Measurements from ENCODE around the gene MTA2. TPM values are rescaled to one million over a fixed set of nuclear protein-coding genes. Genes with fewer than 3 reads are reported as not detected.
"Not testable (repeated sequence)": the region's sequence is repeated elsewhere in the genome, so short reads cannot be mapped to it uniquely, and the experiment has no call there.

Gene MTA2
- total RNA-seq, 1 experiment from 2014 or later = 114 TPM

- DNase-seq (ENCODE audit: low spot score) = no peak
Observed at GRCh38 chr11:62566247-62566646, 35.4 kb downstream of the MTA2 start.

- DNase-seq (ENCODE audit: low spot score) = no peak
Observed at GRCh38 chr11:62565100-62565802, 36.4 kb downstream of the MTA2 start.

DNA sequence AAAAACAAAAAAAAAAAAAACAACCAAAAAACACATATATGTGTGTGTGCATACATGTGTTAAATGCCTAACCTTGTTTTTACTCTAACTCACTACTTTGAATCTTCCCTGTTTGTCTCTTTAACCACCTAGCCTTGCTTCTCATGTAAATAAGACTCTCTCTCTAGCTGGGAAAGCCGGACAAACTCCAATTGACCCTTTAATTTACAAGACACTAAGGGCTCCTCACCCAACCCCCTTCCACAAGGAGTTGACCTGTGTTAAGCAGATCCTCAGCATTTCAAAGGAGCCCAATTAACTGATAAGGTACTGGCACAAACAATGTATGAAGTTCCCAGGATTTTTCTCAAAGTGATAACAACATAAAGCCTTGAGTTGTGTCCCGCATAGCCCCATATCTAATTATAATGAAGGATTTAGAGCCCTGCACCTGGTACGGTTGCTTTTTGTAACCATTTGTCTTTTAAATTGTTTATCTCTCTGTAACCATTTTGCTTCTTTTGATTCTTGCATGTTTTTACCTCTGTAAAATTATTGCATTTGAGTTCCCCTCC lies 39.9 kb downstream of the MTA2 start:
- DNase-seq (ENCODE audit: low spot score) = peak; percentile 18

DNA sequence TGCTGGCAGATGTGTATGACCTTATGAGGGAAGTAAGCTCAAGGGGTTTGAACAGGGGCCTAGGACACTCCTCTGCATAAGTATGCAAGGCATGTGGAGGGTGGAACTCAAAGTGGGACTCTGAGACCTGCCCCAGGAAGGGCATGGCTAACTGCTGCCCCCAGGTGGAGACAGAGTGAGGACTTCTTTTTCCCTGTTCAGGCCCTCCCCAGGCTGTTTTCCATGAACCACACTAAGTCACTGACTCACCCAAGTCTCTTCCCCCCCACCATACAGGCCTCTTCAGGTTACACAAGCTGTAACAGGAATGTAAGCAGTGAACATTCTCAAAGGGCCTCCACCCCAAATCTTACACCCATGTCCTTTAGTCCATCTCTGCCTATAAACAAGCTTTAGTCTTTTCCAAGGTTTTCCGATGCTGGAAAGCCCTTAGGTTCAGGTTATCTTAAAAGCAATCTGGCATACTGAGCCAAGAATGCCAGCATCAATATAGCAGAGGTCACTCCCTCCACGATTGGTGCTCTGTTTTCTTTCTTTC lies 41.0 kb downstream of the MTA2 start:
- DNase-seq (ENCODE audit: low spot score) = peak; percentile 98

DNA sequence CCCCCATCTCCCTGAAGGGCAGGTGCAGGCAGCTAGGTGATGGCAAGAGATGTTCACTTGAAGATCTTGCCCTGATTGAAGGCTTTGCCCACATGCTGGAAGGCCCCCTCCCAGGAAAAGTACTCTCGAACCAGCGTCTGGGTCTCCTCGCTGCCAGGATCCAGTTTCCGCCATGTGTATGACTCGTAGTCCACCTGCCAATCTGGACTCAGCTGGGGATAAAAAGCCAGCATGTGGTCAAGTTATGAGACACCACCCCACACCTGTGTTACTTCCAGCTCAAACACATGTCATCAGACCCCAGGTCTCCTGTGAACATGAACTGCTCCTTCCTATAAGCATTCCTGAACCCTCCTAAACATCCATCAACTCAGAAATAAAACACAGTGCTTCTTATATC lies 42.0 kb downstream of the MTA2 start:
- DNase-seq (ENCODE audit: low spot score) = peak; percentile 44

DNA sequence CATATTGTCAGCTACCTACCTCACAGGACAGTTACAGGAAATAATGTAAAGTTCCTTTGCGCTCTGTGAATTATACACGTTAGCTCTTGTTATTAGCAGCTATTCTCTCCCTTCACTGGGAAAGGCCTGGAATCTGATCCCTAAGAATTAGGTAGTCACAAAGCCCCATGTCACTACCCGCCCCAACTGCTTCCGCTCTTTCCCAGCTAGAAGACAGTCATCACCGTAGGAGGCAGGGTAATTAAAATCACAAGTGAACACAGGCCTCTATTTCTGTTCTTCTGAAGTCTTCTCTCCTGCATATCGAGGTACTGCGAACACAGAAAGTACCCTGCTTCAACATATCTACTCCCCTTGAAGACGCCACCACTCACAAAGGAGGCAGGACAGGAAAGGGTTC lies 42.5 kb downstream of the MTA2 start:
- peak; percentile 35 for DNase-seq (ENCODE audit: low spot score)

- no peak for DNase-seq (ENCODE audit: low spot score)
Observed at GRCh38 chr11:62558669-62559068, 43.0 kb downstream of the MTA2 start.

GRCh38 chr11:62556875-62557631 lies 44.6 kb downstream of the MTA2 start:
- DNase-seq (ENCODE audit: low spot score) = peak; percentile 58

GRCh38 chr11:62556108-62556874 lies 45.4 kb downstream of the MTA2 start:
- peak; percentile 98 for DNase-seq (ENCODE audit: low spot score)

- peak; percentile 57 for DNase-seq (ENCODE audit: low spot score)
Observed at GRCh38 chr11:62555464-62556107, 46.1 kb downstream of the MTA2 start.

DNA sequence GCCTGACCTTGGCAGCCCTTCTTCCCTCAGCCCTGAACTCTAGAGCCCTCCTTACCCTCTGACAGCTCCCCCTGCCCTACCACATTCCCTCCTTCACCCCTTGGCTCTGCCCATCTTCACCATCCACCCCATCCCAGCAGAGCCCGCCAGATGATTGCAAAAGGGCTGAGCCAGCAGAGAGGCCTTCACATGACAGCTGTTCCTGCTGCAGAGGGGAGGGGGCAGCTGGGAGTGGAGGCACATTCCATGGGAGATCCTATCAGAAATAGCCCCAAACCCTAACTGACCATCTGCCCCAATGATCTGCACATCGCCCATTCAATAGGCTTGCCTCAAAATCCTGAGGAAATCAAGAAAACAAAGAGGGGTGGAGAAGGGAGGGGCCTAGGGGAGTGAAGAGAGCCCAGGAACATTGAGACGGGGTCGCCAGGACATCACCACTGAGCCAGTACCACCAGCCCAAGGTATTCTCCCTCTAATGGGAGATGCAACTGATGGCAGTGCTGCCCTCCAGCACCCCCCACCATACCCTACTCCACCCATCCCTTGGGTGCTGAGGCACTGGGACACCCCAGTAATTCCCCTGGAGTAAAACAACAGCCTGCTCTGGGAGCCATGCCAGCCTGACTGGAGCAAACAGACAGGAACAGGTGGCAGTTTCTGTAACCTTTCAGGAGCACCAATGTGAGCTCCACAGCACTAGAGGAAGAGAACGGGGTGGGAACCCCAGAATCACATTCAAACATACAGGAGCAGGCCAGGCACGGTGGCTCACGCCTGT lies 47.1 kb downstream of the MTA2 start:
- peak; percentile 43 for DNase-seq (ENCODE audit: low spot score)

GRCh38 chr11:62553839-62554361 lies 47.8 kb downstream of the MTA2 start:
- DNase-seq (ENCODE audit: low spot score) = peak; percentile 96

DNA sequence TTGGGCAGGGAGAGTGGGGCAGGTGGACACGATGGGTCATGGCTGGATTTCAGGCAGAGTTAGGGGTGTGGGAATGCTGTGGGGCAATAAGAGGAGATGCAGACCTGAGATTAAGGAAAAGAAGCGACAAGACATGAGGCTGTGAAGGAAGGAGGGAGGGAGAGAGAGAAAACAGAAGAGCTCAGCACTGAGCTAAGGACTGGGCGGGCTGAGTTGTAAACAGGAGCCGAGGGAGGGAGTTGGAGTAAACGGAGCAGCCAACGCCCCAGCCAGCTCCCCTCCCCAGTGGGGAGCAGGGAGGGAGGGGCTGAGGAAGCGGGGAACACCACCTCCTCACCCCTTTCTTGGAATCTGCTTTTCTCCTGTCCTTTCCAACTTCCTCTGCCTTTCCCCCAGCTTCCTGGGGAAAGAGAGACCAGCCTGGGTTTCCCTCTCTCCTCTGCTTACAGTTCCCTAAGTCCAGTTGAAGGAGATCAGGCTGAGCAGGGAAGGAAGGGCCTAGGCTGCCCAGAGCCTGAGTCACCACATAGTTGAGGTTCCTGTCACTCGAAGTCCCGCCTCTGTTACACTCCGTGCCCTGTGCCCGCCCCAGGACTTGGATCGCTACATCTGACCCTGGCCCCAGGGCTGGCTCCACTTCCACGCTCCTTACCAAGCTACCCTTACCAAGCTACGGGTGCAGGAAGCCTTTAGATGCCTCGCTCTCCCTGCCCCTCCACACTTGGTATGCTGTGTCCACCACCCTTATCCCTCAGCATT lies 48.4 kb downstream of the MTA2 start:
- DNase-seq (ENCODE audit: low spot score) = peak; percentile 99

GRCh38 chr11:62552485-62553079 lies 49.1 kb downstream of the MTA2 start:
- peak; percentile 39 for DNase-seq (ENCODE audit: low spot score)

DNA sequence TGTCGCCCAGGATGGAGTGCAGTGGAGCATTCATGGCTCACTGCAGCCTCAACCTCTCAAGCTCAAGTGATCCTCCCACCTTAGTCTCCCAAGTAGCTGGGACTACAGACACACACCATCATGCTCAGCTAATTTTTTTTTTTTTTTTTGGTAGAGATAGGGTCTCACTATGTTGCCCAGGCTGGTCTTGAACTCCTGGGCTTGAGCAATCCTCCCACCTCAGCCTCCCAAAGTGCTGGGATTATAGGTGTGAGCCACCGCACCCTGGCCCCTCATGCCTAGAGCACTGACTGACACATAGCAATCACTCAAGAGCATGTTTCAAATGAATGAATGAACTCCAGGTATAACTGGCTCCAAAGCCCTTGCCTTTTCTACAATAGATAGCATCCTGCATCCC lies 51.2 kb downstream of the MTA2 start:
- not testable (repeated sequence) for DNase-seq (ENCODE audit: low spot score)

DNA sequence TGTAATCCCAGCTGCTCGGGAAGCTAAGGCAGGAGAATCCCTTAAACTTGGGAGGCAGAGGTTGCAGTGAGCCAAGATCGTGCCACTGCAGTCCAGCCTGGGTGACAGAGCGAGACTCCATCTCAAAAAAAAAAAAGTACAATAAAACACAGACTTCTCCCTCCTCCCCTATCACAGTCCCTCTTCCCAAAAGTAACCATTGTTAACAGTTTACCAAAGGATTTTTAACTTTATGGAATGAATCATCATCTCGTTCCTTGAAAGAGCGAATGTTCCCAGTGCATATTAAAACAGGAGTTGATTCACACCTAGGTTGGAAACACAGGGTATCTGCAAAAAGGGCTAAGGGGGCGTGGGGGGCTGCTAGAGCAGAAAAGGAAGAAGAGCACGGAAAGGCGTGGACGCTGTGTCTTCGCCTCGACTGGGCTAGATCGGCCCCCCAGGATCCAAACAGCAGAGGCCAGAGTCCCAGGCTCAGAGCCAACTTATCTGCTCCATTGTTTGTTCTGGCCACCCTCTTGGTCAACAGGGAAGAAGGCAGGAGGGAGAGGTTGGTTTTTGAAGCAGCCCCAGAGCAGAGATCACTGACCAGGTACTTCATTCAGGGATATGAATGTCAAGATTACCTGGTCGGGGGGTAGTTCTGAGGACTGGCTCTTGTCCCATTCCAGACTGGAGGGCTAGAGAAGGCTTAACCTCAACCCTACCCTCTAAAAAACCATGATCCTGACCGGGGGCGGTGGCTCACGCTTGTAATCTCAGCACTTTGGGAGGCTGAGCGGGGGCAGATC lies 52.9 kb downstream of the MTA2 start:
- DNase-seq (ENCODE audit: low spot score) = peak; percentile 30

GRCh38 chr11:62547691-62548281 lies 53.9 kb downstream of the MTA2 start:
- DNase-seq (ENCODE audit: low spot score) = peak; percentile 60
